ENCODE measurements around the gene IGHMBP2. TPM values are rescaled to one million over a fixed set of nuclear protein-coding genes. Genes with fewer than 3 reads are reported as not detected.
A peak's percentile ranks its signal among the peaks of the same experiment; 100 is the strongest.

Gene IGHMBP2
- total and polyA plus RNA-seq, 2 experiments from 2014 or later, result 14.3 to 27.7 TPM

DNA sequence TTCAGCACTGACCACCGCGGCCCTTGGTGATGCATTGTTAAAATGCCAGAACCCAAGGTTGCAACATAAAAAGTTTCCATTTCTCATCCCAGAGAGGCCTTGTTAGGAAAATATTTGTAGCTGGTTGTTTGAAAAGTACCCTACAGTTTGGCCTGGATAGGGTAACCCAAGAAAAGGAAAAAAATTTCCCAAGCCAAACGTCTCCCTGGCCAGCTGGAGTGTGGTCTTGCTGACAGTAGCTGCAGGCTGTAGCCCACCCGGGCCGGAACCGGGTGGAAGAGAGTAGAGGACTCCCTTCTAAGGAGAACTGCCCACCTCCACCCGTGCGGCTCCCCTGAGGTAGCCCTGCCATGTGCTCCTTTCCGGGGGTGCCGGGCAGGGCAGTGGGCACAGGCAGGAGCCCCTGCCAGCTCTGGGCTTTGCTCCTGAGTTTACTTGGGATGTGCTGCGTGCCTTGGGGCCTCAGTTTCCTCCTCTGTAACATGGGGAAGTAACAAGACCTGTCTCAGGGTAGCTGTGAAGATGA lies 38.5 kb downstream of the IGHMBP2 start:
- H4K20me1 ChIP-seq (replicated peaks; ENCODE audit: insufficient read depth), result no peaks in the 10 kb centered on the region
- H3K4me3 ChIP-seq, result no peak overlapping the region
- no peaks in the 10 kb centered on the region for H3K9me2 ChIP-seq (ENCODE audit: insufficient read depth)
- Mint-ChIP-seq H3K9me3 (no peaks in the 10 kb centered on the region), H3K4me3 (no peak overlapping the region), H3K27me3 (ENCODE audit: insufficient read depth, low read depth, poor library complexity) (peaks cover 7% of the 10 kb centered on the region), H3K27ac (0 out of 2 replicates have a peak overlapping the region, but pooled peaks have one; percentile 56), H3K36me3 (ENCODE audit: low read depth) (peaks cover 4% of the 10 kb centered on the region; the same call in 1 of the 3 replicates), H3K4me1 (peaks cover 12% of the 10 kb centered on the region; the same call in 2 of the 3 replicates)
- H3F3A ChIP-seq (replicated peaks; ENCODE audit: low read depth), result no peaks in the 10 kb centered on the region
- H3K36me3 ChIP-seq (ENCODE audit: insufficient read depth), result no peaks in the 10 kb centered on the region
- no peak overlapping the region for H2AFZ ChIP-seq
- DNase-seq (ENCODE audit: low spot score), result no peak
- H3K27me3 ChIP-seq (ENCODE audit: insufficient read depth), result no peaks in the 10 kb centered on the region
- H3K79me2 ChIP-seq (replicated peaks; ENCODE audit: insufficient read depth), result no peaks in the 10 kb centered on the region
- no peak for TF ChIP-seq ZNF331 (CRISPR knock-in tag; IDR thresholded peaks at IDR 0.05; ENCODE audit: low read depth)
- TF ChIP-seq POLR2AphosphoS5 (IDR thresholded peaks at IDR 0.05; ENCODE audit: low read depth), result no peak
- TF ChIP-seq, protein P1, sequence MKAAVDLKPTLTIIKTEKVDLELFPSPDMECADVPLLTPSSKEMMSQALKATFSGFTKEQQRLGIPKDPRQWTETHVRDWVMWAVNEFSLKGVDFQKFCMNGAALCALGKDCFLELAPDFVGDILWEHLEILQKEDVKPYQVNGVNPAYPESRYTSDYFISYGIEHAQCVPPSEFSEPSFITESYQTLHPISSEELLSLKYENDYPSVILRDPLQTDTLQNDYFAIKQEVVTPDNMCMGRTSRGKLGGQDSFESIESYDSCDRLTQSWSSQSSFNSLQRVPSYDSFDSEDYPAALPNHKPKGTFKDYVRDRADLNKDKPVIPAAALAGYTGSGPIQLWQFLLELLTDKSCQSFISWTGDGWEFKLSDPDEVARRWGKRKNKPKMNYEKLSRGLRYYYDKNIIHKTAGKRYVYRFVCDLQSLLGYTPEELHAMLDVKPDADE (IDR thresholded peaks at IDR 0.05), result no peak
- TF ChIP-seq, protein P2, sequence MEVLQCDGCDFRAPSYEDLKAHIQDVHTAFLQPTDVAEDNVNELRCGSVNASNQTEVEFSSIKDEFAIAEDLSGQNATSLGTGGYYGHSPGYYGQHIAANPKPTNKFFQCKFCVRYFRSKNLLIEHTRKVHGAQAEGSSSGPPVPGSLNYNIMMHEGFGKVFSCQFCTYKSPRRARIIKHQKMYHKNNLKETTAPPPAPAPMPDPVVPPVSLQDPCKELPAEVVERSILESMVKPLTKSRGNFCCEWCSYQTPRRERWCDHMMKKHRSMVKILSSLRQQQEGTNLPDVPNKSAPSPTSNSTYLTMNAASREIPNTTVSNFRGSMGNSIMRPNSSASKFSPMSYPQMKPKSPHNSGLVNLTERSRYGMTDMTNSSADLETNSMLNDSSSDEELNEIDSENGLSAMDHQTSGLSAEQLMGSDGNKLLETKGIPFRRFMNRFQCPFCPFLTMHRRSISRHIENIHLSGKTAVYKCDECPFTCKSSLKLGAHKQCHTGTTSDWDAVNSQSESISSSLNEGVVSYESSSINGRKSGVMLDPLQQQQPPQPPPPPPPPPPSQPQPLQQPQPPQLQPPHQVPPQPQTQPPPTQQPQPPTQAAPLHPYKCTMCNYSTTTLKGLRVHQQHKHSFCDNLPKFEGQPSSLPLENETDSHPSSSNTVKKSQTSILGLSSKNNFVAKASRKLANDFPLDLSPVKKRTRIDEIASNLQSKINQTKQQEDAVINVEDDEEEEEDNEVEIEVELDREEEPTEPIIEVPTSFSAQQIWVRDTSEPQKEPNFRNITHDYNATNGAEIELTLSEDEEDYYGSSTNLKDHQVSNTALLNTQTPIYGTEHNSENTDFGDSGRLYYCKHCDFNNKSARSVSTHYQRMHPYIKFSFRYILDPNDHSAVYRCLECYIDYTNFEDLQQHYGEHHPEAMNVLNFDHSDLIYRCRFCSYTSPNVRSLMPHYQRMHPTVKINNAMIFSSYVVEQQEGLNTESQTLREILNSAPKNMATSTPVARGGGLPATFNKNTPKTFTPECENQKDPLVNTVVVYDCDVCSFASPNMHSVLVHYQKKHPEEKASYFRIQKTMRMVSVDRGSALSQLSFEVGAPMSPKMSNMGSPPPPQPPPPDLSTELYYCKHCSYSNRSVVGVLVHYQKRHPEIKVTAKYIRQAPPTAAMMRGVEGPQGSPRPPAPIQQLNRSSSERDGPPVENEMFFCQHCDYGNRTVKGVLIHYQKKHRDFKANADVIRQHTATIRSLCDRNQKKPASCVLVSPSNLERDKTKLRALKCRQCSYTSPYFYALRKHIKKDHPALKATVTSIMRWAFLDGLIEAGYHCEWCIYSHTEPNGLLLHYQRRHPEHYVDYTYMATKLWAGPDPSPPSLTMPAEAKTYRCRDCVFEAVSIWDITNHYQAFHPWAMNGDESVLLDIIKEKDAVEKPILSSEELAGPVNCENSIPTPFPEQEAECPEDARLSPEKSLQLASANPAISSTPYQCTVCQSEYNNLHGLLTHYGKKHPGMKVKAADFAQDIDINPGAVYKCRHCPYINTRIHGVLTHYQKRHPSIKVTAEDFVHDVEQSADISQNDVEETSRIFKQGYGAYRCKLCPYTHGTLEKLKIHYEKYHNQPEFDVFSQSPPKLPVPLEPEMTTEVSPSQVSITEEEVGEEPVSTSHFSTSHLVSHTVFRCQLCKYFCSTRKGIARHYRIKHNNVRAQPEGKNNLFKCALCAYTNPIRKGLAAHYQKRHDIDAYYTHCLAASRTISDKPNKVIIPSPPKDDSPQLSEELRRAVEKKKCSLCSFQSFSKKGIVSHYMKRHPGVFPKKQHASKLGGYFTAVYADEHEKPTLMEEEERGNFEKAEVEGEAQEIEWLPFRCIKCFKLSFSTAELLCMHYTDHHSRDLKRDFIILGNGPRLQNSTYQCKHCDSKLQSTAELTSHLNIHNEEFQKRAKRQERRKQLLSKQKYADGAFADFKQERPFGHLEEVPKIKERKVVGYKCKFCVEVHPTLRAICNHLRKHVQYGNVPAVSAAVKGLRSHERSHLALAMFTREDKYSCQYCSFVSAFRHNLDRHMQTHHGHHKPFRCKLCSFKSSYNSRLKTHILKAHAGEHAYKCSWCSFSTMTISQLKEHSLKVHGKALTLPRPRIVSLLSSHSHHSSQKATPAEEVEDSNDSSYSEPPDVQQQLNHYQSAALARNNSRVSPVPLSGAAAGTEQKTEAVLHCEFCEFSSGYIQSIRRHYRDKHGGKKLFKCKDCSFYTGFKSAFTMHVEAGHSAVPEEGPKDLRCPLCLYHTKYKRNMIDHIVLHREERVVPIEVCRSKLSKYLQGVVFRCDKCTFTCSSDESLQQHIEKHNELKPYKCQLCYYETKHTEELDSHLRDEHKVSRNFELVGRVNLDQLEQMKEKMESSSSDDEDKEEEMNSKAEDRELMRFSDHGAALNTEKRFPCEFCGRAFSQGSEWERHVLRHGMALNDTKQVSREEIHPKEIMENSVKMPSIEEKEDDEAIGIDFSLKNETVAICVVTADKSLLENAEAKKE (CRISPR knock-in tag; IDR thresholded peaks at IDR 0.05), result no peak
- TF ChIP-seq, protein P3, sequence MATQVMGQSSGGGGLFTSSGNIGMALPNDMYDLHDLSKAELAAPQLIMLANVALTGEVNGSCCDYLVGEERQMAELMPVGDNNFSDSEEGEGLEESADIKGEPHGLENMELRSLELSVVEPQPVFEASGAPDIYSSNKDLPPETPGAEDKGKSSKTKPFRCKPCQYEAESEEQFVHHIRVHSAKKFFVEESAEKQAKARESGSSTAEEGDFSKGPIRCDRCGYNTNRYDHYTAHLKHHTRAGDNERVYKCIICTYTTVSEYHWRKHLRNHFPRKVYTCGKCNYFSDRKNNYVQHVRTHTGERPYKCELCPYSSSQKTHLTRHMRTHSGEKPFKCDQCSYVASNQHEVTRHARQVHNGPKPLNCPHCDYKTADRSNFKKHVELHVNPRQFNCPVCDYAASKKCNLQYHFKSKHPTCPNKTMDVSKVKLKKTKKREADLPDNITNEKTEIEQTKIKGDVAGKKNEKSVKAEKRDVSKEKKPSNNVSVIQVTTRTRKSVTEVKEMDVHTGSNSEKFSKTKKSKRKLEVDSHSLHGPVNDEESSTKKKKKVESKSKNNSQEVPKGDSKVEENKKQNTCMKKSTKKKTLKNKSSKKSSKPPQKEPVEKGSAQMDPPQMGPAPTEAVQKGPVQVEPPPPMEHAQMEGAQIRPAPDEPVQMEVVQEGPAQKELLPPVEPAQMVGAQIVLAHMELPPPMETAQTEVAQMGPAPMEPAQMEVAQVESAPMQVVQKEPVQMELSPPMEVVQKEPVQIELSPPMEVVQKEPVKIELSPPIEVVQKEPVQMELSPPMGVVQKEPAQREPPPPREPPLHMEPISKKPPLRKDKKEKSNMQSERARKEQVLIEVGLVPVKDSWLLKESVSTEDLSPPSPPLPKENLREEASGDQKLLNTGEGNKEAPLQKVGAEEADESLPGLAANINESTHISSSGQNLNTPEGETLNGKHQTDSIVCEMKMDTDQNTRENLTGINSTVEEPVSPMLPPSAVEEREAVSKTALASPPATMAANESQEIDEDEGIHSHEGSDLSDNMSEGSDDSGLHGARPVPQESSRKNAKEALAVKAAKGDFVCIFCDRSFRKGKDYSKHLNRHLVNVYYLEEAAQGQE (IDR thresholded peaks at IDR 0.05; ENCODE audit: unreplicated experiment), result no peak
- TF ChIP-seq CREB1 (CRISPR knock-in tag; IDR thresholded peaks at IDR 0.05; ENCODE audit: low read depth), result no peak
- TF ChIP-seq STAT1 (IDR thresholded peaks at IDR 0.05; ENCODE audit: unreplicated experiment), result no peak
- TF ChIP-seq JUNB (IDR thresholded peaks at IDR 0.05; ENCODE audit: unreplicated experiment), result no peak
- no peak for TF ChIP-seq EZH2phosphoT487 (IDR thresholded peaks at IDR 0.05; ENCODE audit: unreplicated experiment)
- no peak for TF ChIP-seq ZNF114 (CRISPR knock-in tag; IDR thresholded peaks at IDR 0.05)
- TF ChIP-seq, protein P4, sequence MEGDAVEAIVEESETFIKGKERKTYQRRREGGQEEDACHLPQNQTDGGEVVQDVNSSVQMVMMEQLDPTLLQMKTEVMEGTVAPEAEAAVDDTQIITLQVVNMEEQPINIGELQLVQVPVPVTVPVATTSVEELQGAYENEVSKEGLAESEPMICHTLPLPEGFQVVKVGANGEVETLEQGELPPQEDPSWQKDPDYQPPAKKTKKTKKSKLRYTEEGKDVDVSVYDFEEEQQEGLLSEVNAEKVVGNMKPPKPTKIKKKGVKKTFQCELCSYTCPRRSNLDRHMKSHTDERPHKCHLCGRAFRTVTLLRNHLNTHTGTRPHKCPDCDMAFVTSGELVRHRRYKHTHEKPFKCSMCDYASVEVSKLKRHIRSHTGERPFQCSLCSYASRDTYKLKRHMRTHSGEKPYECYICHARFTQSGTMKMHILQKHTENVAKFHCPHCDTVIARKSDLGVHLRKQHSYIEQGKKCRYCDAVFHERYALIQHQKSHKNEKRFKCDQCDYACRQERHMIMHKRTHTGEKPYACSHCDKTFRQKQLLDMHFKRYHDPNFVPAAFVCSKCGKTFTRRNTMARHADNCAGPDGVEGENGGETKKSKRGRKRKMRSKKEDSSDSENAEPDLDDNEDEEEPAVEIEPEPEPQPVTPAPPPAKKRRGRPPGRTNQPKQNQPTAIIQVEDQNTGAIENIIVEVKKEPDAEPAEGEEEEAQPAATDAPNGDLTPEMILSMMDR (conservative IDR thresholded peaks at IDR 0.05; ENCODE audit: low read depth in 2 of 2), result no peak
- TF ChIP-seq EZH2 (IDR thresholded peaks at IDR 0.05; ENCODE audit: low read depth, unreplicated experiment), result no peak
- TF ChIP-seq NANOG (IDR thresholded peaks at IDR 0.05; ENCODE audit: borderline replicate concordance), result no peak
- no peak overlapping the region for H3K27ac ChIP-seq (ENCODE audit: low read depth)
- H3K4me2 ChIP-seq, result no peak overlapping the region
- no peaks in the 10 kb centered on the region for H3K4me1 ChIP-seq (ENCODE audit: insufficient read depth)
- no peak for ATAC-seq
